Activated CD4-positive, alpha-beta T cell treated with anti-CD3 and anti-CD28 coated beads, Interleukin-2, Interleukin-4, amounts not matched to agents 100 ng/mL and 50 ng/mL, durations not matched to agents 16 hours and 8 hours (primary cell): Measurements from ENCODE around the gene LSM10.

Experiments
- DNase-seq: peaks from one replicate; pipeline ENCODE4 v3.0.0-alpha.2; 2020; ENCODE audit warnings: low spot score

LSM10 gene

DNA sequence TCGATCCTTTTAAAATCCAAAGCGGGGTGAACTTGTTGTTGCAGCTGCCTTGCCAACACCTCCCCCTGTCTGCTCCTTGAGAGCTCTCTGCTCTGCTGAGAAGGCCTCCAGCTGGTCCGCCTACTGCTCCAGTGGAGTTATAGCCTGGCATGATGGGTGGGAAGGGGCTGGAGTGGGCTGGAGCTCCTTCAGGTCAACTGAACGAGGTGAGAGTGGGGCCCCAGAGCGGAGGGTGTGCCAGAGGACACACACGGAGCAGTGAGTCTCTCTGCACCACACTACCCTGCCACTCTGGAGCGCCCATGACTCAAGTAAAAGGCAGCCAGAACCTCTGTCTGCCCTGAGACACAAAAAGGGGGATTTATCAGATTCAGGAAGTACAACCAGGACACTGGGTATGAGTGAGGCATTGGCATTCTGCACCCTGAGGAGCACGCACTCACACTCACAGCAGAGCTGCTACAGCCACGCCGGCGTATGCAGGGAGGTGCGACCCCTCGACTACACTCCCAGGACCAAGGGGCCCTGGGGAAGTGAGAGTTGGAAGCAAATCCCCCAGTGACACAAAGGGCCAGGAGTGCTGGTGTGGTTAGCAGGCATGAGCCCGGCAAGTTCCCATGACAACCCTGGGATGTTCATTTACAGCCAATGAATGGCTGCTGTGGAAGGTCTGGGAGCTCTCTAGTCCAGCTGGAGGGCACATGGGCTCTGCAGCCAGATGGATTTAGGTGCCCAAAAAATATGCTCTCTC, 46.3 kb downstream of the LSM10 start:
- no peak for DNase-seq

DNA sequence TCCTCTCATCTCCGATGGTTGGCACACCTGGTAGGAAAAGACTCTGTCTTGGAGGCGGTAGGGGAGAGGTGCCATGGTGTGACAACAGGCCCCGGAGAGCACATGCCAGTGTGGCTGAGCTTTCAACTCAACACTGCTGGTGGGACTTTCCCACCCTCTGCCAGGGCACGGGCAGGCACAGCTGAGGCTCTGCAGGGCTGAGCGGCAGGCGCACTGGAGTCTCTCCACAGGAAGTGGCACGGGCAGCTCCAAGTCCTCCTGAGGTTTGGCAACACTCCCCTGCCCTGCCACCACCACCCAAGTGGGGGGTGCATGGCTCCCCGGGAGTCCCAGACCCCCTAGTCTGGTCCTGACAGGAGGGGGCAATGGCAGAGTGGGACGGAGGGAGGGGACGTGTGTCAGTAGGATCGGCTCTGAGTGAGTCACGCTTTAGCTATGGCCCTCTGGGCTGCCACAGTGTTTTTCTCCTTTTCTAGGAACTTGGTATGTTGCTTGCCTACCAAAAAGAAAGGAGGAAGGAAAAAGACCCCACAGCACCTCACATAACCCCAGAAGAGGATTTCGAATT, 47.0 kb downstream of the LSM10 start:
- peak; percentile 58 for DNase-seq

DNA sequence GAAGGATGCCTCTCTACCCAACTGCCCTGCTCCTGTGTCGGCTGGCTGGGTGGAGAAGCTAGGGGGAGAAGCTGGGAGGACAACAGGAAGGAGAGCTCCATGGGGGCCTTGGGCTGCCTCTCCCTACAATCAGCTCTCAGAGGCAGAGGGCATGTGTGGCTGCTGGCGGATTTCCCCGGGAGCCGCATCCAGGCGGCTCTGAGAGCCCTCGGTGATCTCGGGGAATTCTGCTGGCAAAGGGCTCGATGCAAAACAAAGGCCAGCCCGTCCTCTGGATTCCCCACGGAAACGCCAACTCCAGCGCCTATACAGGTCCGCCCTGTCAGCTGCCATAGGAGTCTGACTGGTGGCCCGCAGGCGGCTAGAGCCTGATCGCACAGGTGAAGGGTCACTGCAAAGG, 47.9 kb downstream of the LSM10 start:
- no peak for DNase-seq

DNA sequence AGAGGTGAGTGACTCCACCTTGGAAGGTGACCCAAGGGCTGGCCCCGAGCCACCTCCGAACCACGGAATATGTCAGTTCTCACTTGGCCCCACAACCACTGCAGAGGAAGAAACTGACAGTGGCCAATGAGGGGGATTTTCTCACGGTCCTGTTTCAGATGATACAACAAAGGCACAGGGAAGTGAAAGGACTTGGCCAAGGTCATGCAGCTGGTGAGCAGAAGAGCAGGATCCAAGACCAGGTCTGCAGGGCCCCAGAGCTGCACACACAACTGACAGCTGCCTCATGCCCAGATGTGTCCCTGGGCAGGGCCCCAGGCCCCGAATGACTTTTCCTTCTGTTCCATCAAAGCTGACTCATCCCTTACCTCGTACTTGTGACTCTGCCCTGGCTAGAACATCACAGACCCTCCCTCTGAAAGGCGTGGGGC, 48.5 kb downstream of the LSM10 start:
- peak; percentile 15 for DNase-seq

DNA sequence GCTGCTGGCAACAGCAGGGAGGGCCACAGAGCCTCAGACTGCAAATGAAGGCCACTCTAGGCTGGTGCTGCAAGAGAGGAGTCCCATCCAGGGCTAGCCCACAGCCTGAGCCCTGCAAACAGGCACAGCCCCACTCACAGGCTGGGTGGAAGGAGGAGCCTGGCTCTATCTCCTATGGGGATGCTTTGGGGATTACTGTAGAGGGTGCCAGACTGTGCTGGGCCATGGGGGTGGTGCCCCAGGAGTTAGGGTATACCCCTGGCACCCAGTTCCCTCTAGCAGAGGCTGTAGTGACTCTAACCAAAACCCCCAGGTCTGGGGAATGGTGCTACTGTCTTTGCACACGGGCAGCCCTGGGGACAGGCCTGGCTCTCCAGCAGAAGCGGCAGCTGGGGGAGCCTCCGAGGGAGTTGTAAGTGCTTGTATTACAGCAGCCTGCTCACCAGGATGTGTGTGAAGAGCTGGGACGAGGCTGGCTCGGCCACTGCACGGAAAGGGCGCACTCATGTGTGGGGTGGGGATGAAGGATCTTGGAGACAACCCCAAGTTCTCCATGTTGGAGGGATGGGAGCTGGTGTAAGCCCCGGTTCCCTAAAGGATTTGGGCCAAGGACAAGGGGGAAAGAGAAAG, 50.9 kb downstream of the LSM10 start:
- no peak for DNase-seq

DNA sequence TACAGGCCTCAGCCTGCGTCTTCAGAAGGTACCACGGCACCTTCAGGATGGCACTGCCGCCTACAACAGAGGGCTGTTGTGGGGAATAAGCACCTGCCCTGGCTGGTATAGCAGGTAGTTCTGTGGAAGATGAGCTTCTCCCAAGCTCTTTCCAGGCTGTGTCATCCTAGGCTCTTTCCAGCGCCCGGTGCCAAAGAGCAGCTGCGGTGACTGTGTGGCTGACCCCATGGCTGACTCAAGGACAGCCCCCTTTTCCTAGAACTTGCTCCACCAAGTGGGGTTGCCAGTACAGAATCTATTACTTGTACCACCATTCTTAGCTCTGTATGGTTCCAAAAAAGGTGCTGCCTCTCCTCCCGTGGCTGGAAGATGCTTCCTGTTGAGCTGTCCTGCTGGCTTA, 52.4 kb downstream of the LSM10 start:
- no peak for DNase-seq

DNA sequence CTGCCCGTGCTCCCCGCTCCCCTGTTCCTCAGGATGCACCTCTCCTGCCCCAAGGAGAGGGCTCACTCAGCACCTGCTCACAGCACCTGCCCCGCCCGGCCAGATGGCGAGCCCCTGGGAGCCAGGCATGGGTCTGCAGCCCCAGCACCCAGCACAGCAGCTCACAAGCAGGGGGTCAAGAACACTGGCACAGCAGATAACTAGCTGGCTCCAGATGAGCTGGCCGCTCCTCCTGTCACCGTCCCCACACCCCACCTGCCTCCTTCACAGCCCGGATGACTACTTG, 53.4 kb downstream of the LSM10 start:
- DNase-seq: no peak

DNA sequence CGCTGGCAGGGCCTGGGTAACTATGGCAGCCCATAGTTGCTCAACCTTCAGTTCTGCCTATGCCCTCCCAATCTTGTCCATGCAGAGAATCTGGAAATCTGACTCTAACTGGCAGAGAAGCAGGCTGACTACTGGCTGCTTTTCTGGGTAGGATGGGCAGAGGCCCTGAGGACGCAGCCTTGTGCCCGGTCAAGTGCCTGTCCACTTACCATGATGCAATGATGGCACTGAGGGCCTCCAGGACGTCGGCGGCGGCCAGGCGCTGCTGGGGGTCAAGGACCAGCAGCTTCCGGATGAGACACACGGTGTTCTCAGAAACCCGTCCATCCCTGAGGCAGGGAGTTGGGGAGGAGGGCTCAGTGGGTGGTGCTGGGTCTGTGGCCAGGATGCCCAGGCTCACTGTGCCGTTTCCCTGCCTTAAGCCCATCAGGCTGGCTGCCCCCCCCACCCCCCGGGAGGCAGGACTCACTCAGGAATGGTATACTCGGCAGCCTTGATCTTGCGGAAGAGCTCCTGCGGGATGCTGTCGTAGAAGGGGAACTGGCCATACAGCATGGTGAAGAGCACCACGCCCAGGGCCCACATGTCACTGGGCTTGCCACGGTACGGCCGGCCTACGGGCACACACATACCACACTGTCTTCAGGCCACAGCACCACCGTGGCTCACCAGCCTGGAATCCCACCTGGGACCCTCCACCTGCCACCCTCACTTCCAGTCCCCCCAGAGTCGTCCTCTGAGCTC, 53.9 kb downstream of the LSM10 start:
- no peak for DNase-seq
